NOMO-1 treated with dmso at 0.1 percent for 144 hours (cell line): ENCODE results near the gene CDH4.
"Not testable (repeated sequence)": the region's sequence is repeated elsewhere in the genome, so short reads cannot be mapped to it uniquely, and the experiment has no call there.

Experiments
- DNase-seq: peaks from one replicate; lab custom pipeline; 2025; ENCODE audit not compliant: unreplicated experiment; lab: John Stamatoyannopoulos, UW

The CDH4 gene

DNA sequence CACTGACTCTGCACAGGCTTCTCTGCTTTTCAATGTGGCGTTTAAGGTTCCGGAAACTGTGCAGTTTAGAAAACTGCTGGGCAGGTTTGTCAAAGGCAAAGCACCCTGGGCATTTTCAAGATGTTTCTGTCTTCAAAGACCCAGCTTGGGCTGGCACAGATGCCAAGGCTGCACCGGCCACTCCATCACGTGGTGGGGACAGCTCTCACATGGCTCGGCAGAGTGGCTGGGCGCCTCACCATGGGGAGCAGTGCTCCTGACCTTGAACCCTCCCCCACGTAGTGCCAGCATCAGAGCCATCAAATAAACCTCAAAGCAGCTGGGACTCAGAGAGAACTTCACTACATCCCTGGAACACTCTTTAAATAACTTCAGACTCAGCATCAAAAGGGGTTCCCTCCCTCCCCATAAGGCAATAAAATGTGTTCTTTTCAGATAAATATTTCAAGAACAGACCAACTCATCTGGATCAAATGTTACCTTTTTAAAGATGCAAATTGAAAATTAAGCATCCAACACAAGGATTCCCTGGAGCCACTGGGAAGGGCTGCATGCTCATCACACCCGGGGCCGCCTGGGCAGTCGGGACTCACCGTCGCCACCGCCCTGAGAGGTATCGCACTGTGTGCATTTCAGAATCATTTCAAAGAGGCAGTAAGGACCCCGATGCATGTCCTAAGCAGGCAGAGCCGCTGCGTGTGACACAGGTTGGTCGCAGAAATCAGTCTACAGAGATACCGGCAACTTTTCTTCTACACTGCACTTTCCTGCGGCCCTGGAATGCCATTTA is 157.1 kb downstream of the CDH4 start:
- DNase-seq = no peak

DNA sequence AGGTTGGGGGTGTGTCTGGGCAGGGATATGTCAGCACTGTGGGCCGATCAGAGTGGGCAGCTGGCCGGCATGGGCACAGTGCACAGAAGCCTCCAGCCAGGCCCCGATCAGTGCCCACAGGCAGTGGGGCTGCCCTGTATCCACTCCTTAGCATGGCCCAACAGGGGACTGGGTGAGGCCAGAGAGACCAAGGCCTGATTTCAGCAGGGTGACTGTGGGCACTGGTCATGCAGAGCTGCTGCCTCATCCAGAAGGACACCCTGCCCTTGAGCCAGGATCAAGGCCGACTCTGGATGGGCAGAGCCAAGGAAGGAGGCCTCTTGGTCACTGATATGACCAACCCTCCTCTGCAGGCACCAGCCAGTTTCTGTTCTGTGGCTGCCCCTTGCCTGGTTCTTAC is 159.7 kb downstream of the CDH4 start:
- no peak for DNase-seq

DNA sequence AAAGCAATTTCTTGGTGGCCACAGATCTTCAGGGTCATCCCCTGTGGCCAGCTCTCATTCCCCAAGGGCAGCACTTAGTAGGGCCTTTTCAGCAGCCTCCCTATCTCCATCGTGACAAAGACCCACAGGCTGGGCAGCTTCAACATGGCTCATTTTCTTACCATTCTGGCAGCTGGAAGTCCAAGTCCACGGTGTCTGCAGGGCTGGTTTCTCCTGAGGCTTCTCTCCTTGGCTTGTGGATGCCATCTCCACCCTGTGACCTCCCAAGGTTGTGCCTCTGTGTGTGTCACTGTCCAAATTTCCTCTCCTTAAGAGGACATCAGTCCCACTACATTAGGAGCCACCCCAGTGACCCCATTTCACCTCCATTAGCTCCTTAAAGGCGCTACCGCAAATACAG is 161.7 kb downstream of the CDH4 start:
- DNase-seq = no peak

DNA sequence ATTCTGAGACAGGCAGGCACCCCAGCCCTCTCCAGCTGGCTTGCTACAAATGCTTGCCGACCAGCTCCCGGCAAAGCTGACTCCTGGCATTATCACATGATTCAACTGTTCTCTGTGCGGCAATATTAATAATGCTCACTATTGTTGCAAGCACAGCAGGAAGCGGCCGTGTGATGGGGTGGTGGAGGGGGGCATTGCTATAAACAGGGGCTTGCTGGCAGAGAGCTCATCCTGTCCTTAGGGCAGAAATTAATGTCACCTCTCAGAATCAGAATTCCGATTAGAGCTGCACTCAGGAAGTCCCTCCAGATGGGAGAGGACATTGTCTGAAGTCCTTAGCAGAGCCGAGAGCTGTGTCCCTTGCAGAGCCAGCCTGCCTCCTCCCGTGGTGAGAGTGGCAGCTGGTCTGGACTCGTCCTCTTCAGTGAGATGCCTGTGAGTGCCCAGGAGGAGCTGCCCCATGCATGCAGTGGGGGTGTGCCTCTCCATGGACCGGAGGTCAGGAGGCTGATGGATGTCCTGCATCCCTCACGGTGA is 162.5 kb downstream of the CDH4 start:
- no peak for DNase-seq

DNA sequence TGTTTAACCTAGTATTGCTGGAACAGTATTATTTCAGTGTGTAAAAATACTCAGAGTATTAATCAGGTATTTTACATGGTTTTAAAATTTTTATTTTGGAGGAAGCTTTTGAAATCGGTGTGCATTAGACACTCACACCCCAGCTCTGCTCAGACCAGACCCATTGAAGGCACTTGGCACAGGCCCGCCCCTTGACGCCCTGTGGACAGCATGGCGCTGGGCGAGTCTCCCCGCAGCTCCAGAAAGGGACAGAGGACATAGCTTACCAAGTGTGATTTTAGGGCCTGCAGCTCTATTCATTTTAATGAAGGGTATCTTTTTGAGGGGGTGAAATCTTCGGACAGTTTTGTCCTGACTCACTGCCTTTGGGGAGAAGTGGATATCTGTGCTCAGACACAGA is 164.5 kb downstream of the CDH4 start:
- no peak for DNase-seq

DNA sequence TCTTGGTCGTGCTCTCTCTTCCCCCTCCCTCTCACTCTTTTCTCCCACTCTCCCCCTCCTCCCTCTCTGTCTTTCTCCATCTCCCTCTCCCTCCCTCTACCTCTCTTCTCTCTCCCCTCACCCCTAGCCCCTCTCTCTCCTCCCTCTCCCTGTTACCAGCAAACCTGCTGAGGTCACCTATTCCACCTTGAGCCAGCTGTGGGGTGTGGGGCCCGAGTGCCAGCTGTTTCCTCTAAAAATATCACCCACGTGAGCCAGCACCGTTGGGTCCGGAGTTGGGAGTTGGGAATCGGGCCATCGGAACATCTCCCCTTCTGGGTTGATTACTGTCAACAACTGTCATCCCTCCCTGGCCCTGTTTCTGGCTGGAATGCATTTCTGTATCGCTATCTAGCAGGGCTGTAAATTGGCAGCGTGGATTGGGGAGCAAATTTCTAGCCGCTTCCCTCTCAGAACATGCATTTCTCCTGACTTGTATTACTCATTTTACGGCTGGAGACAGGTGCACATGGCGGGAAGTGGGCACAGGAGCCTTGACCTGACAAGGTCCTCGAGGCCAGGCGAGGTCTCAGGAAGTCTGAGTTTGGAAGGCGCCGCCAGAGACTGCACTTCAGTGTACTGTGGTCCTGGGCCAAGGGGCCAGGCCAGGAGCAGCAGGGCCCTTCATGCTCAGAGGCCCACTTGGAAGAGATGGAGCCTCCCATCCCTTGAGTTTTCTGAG is 165.3 kb downstream of the CDH4 start:
- DNase-seq = no peak

DNA sequence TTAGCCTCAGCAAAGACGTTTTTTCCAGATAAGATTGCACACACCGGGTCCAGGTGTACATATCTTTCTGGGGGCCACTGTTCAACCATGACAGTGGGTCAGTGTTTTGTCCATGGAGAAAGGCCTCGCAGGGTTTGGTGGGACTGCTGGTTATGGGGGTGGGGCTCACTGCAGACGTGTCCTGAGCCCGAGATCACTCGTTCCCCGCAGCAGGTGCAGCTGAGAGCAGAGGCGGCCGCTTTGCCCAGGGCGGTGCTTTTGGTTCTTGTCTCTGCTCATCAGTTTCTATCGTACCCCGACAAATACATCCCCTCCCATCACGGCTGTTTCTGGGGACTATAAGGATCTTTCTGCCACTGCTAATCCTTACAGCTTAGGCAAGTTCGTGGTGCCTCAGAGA is 166.9 kb downstream of the CDH4 start:
- DNase-seq = no peak

DNA sequence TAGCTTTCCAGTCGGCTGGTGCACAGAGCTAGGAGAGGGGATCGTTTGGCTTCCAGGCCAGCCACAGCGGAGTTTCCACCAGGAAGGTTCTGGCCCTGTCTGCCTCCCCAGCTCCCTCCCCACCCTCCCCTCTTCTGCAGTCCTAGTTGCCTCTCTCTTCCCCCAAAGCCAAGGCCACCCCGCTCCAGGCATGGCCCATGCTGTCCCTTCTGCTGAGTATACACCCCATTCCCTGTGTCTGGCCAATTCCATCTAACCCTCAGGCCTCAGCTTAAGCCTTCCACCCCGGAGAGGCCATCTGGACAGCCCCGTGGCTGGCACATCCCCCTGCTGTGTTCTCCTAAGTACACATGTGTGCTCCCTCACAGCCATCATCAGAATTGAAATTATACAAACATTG is 167.4 kb downstream of the CDH4 start:
- no peak for DNase-seq

DNA sequence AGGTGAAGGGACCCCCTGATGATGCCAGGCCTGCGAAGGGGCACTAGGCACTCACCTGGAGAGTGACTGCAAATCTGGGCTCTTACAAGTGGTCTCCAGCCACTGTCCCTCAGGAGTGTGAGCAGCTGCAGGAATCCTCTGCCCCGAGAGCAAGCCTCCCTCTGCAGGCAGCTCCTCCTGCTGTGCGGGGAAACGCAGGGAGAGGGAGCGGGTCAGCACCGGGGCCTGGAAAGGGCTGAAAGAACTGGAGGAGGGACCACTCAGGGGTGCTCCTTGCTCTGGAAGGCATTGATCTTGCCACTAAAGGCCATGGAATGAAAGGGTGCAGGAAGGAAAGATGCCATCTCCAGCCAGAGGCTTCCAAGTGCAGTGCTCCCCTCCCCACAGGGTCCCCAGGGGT is 168.0 kb downstream of the CDH4 start:
- no peak for DNase-seq

DNA sequence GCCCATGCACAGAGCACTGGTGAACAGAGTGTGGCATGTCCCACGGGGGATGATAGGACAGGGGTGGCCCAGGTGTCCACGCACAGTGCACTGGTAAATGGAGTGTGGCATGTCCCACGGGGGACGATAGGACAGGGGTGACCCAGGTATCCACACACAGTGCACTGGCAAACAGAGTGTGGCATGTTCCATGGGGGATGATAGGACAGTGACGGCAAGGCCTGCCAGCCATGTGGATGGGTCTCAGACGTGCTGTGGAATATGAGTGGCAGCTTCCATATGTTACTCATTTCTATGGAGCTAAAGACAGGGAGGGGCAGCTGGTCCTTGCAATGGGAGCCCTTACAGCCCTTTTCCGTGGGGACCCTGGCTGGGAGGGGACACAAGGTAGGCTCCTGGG is 168.7 kb downstream of the CDH4 start:
- DNase-seq = no peak

DNA sequence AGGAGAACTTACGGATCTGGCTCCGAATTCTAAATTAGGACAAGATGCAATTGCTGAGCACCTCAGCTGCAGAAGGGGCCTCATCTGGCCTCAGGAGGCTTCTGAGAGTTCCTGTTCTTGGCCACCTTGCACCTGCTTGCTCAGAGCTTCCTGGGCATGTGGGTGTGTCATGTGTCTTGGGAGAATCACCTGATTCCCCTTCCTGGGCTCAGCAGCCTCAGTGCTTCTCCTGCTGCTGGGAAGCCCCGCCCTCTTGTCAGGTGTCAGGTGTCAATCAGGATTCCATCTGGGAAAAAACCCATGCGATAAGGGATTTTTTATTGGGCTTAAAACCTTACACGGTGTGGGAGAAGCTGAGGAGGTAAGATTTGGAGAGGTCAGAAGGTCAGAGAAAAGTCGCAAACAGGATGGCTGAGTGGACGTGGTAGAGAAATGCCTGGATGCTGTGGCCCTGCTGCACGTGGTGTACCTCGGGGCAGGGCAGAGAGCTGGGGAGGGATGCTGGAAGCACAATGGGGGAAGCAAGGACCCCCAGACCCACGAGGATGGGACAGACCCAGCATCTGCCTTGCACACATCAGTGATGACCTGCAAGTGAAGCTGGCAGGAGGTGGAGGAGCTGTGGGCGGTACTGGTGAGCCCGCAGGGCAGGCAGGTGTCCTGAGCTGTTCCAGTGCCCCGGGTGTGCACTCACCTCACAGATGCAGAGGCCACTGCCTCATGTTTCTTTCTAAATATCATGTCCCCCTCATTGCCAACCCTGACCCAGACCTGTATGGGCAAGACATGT is 170.8 kb downstream of the CDH4 start:
- no peak for DNase-seq

DNA sequence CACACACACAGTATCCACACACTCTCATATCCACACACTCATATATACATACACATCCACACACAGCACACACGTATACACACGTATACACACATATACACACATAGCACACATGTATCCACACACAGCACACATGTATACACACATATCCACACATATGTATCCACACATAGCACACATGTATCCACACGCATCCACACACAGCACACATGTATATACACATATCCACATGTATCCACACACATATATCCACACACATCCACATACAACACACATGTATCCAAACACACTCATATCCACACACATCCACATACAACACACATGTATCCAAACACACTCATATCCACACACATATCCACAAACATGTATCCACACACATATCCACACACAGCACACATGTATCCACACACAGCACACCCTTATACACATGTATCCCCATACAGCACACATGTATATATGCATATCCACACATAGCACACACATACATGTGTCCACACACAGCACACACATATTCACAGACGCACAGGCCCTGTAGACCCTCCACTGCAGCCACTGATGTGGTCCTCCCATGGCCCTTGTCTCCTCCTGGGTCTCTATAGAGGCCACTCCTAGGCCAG is 172.1 kb downstream of the CDH4 start:
- no peak for DNase-seq

DNA sequence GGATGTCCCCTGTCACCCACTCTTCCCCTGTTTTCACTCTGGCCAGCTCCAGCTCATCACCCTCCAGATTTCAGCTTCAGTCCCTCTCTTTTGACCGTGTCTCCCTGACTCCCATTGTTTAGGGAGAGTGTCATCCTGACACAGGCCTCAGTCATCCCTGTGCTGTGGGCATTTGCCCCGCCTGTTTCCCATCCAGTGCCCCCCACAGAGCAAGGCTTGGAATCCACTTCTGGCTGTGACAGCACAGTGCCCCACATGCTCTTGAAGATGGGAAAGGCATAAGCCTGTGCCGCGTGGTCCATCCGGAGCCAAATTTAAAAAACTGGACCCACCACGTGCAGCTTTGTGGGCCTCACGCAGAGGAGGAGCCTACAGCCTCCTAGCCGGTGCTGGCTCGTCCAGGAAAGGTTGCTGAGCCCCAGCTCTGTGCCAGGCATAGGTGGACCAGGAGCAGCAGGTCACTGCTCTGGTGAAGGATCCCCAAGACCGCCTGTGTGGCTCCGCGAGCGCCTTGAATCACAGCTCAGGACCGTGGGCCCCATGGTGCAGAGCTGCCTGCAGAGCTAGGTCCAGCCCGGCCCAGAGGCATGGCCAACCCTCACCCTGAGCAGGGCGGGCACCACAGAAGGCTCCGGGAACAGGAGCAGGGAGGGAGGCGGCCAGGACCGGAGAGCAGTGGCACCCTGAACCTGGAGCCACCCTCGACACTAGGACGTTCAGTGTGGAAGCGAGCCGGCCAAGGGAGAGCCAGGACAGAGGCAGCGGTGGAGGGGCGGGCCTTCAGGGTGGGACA is 172.8 kb downstream of the CDH4 start:
- no peak for DNase-seq

DNA sequence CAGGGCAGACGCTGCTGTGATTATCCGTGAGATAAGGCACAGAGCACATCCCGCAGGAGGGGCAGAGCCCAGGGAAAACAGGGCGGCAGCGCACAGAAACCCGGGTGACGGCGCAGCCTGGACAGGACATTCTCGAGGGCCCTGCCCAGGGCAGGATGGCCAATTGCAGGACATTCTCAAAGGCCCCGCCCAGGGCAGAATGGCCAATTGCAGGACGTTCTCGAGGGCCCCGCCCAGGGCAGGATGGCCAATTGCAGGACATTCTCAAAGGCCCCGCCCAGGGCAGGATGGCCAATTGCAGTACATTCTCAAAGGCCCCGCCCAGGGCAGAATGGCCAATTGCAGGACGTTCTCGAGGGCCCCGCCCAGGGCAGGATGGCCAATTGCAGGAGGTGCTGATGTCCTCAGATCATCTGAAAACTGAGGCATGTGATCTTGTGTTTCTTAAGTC is 173.5 kb downstream of the CDH4 start:
- DNase-seq = not testable (repeated sequence)

DNA sequence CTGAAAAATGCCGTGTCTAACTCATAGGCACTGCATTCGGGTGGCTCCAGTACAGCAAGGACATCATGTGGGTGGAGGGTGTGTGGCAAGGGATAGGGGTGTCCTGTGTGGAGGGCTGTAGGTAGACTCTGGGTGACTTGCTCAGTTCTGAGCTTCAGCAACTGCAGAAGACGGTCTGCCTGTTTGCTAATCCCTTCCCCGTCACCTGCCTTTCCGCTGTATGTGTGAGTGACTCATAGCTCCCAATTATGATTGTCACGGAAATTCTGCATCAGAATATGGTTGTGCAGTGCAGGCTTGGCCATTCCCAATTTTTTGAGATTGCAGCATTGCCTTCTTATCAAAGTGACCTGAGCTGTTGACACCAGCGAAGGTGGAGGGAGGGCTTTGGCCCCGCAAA is 174.3 kb downstream of the CDH4 start:
- DNase-seq = no peak

DNA sequence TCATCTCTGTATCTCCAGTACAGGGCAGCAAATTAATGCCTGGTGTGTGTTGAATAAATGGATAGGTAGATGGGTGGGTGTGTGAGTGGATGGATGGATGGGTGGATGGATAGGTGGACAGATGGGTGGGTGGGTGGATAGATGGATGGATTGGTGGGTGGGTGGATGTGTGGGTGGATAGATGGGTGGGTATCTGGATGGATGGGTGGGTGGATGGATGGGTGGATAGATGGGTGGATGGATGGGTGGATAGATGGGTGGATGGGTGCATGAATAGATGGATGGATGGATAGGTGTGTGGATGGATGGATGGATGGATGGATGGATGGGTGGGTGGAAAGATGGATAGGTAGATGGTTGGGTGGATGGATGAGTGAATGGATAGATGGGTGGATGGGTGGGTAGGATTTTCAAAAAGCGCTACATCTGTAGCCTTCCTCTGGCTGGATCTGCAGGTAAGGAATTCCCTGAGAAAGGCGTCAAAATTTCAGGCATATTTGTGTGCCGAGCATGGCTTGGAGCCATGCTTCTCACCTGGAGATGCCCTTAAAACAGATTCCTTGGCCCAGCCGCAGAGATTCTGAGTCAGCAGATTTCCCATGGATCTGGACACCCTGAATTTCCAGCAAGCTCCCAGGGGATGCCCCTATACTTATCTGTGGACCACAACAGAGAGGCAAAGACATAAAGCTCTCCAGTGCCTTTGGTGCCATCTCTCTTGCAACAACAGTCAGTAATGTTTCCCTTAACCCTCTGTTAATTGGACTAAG is 177.6 kb downstream of the CDH4 start:
- DNase-seq = no peak

DNA sequence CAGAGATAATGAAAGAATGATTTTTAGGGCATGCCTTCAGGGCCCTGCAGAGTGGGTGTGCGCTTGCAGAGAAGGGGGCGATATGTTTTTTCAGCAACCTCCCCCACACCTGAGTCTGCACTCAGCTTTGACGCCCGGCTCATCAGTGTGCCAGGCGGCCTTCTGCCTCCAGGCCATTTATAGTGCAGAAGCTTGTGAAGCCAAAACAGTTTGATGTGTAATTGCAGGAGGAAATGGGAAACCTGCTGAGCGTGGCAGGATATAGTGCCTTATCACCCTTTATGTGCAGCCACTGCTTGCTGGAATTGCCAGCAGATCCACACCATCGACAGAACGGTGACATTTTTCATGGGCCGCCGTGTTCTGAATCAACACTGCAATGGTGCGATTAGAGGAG is 178.2 kb downstream of the CDH4 start:
- no peak for DNase-seq

DNA sequence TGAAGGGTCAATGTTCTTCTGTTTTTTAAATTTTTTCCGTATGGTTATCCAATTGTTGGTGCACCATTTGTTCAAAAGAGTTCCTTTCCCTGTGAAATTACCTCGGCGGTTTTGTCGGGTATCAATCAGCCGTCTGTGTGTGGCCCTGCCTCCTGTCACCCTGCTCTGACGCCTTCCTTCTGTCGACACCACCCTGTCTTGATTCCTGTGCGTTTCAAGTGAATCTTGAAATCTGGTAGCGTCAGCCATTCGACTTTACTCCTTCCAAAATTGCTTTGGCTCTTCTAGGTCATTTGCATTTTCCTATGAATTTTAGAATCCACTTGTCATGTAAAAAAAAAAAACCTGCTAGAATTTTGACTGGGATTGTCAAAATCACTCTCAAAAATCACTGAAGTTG is 181.1 kb downstream of the CDH4 start:
- no peak for DNase-seq

DNA sequence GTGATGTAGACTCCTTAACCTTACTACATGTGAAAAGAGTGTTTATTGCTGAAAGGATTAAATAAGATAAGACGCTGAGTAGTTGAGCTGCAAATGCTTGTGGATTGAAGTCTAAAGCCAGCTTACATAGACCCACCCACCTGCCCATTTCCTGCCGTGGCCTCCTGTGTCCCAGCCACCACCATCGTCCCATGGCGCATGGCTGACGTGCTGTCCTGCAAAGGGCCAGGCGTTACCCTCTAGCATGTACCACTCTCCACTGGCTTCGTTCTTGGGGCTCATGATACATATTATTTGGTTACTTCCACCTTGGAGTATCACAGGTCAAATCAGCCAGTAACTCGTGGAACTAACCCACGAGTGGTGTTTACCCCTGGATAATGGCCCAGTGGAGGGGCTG is 181.8 kb downstream of the CDH4 start:
- no peak for DNase-seq

DNA sequence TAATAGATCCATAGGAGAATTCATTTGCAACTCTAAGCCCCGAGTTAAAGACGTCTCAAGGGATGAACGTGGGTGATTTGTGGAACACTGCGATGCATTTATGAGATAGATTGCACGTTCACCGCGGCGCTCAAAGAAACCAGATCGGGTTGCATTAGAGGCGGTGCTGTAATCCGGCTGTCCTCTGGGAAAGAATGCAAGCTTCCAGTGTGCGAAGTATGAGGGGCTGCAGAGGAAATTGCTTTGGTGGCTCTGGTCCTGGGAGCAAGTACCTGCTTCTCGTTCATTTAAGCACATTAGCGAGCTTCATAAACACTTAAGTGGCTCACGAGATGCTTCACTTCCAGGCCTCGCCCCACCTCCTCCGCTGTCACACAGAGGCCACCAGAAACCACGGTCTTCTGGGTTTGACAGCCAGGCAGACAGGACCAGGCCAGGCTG is 182.3 kb downstream of the CDH4 start:
- DNase-seq = no peak
